H7 (cell line): ENCODE measurements around the gene A4GALT. TPM values are rescaled to one million over a fixed set of nuclear protein-coding genes. Genes with fewer than 3 reads are reported as not detected.
A peak's percentile ranks its signal among the peaks of the same experiment; 100 is the strongest.
"Not testable (repeated sequence)": the region's sequence is repeated elsewhere in the genome, so short reads cannot be mapped to it uniquely, and the experiment has no call there.

Source experiments
- DNase-seq: peaks from one replicate; pipeline ENCODE4 v3.0.0; 2012
- H3K27me3 ChIP-seq: 2 replicates; pipeline ENCODE4 v1.6.0; 2011; ENCODE audit warnings: mild to moderate bottlenecking, low read length; ENCODE audit not compliant: control insufficient read depth, insufficient read depth
- H3K36me3 ChIP-seq: replicated peaks from 2 replicates; pipeline ENCODE4 v1.5.1; 2011; ENCODE audit warnings: low read length; ENCODE audit not compliant: control insufficient read depth, insufficient read depth
- H3K4me3 ChIP-seq: 2 replicates; pipeline ENCODE4 v1.5.1; 2011; ENCODE audit warnings: low read depth, mild to moderate bottlenecking, control low read depth, low read length, moderate library complexity; ENCODE audit not compliant: insufficient read depth
- total RNA-seq: library from RNA; depleted of rRNA; stranded (reverse); fragments of >200 nt; shearing (Covaris generic); gene quantifications from 2 replicates; pipeline ENCODE4 v1.2.3, GENCODE V29; 2014

Gene A4GALT
- total RNA-seq, 1 experiment from 2014 or later = 7.6 TPM

DNA sequence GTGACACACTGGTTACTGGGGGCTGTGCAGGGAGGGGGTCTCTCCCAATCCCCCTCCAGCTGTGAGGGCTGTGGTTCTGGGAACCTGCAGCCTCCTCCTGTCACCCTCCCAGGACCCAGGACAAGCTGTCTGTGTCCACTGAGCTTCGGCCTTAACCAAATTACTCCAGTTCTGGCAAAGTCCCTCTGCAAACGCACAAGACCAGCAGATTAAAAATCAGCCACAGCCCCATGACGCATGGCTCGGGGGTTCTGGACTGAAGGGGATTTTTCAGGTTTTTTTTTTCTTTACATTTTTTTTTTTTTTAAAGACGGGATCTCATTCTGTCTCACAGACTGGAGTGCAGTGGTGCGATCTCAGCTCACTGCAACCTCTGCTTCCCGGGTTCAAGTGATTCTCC is 32.2 kb upstream of the A4GALT start:
- peak; percentile 17 for DNase-seq
- Histone ChIP-seq H3K36me3 (no peaks in the 10 kb centered on the region), H3K4me3 (no peak overlapping the region), H3K27me3 (no peaks in the 10 kb centered on the region)

DNA sequence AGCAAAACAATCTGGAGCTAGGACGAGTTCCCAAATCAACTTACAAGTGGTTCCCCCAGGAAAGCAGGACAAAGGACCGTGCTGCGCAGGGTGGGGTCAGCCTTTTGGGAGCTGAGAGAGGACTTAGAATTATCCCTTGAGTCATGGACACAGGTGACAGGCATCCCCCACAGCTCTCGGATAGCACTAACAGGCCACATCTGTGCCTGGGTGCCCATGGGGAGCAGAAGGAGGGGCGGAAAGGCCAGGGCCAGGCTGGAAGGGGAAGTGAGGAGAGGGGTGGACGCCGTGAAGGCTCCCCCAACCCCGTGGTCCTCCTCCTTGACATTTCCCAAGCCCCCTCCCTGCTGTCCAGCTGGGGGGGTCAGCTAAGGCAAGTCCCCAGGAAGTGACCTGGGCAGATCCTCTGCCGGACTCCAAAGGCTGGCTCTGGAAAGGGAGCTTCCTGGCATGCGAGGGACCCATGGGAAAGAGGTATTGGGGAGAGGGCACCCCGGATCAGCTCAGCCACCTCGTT is 31.6 kb upstream of the A4GALT start:
- Histone ChIP-seq H3K27me3 (no peaks in the 10 kb centered on the region), H3K36me3 (no peaks in the 10 kb centered on the region), H3K4me3 (no peak overlapping the region)
- DNase-seq = no peak

DNA sequence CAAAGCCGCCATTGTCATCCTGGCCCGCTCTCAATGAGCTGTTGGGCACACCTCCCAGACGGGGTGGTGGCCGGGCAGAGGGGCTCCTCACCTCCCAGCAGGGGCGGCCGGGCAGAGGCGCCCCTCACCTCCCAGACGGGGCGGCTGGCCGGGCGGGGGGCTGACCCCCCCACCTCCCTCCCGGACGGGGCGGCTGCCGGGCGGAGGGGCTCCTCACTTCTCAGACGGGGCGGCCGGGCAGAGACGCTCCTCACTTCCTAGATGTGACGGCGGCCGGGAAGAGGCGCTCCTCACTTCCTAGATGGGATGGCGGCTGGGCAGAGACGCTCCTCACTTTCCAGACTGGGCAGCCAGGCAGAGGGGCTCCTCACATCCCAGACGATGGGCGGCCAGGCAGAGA is 29.8 kb upstream of the A4GALT start:
- not testable (repeated sequence) for DNase-seq, H3K27me3 ChIP-seq, H3K36me3 ChIP-seq, H3K4me3 ChIP-seq

DNA sequence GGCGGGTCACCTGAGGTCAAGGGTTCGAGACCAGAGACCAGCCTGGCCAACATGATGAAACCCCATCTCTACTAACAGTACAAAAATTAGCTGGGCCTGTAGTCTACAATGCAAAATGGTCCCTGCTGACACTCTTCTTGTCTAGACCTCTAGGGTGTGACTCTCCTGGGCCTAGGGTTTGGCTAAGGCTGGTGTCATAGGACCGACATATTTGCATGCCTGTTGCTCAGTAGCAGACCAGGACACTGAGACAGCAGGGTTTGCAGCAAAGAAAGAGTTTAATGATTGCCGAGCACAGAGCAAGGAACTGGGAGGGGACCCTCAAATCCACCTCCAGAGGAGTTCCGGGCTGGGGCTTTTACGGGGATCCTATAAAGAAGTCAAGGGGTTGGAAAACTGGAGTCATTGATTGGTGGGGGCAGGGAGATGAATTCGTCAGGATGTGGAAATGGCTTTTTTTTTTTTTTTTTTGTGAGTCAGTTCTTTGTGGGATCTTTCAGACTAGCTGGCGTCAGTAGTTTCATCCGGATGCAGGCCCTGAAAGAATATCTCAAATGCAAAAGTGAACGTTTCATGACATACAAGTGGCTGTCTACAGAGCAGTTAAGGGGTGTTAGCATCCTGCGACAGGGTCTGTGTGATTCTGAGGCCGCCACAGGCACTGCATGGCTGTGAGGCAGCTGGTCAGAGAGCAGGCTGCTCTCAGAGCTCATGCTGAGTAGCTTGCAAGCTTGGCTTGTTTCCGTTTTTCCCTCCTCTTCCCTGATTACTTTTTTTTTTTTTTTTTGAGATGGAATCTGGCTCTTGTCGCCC is 27.2 kb upstream of the A4GALT start:
- peak; percentile 69 for DNase-seq
- Histone ChIP-seq H3K27me3 (no peaks in the 10 kb centered on the region), H3K36me3 (no peaks in the 10 kb centered on the region), H3K4me3 (no peak overlapping the region)

DNA sequence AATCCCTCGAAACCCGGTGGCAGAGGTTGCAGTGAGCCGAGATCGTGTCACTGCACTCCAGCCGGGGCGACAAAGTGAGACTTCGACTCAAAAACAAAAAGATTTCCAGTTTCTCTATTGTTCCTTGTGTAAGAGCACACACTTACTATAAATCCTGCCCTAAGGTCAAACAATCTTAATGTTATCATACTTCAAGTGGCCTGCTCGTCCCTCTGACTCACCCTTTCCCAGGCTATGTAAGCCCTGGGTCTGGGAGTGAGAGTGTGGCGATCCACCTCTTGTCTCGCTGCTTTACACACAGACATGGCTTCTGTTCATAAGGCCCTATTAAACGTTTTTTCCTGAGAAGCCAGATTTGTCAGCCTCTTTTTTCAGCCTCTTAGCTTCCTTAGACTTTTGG is 24.4 kb upstream of the A4GALT start:
- no peaks in the 10 kb centered on the region for H3K36me3 ChIP-seq
- DNase-seq = no peak
- H3K4me3 ChIP-seq = no peak overlapping the region
- no peaks in the 10 kb centered on the region for H3K27me3 ChIP-seq

DNA sequence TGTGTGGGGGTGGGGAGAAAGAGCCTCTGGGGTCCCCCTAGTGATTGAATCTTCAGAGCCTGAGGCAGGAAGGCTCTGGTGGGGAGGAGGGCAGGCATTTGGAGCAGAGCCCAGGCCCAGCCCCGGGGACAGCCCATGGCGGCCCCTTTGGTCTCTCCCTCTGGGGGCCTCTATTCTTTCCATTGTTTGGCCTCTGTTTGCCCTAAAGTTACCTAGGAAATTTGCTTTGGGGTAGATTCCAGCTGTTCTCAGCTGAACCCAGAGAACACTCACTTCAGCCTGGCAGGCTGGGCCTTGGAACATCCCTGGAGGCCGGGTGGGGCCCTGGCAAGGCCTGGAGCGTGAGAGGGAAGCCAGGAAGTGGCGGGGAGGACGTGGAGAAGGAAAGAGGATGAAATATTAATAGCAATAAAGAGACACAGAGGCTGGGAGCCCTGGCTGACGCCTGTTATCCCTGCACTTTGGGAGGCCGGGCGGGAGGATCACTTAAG is 22.9 kb upstream of the A4GALT start:
- H3K4me3 ChIP-seq = no peak overlapping the region
- DNase-seq = peak; percentile 81
- H3K27me3 ChIP-seq = no peaks in the 10 kb centered on the region
- no peaks in the 10 kb centered on the region for H3K36me3 ChIP-seq

DNA sequence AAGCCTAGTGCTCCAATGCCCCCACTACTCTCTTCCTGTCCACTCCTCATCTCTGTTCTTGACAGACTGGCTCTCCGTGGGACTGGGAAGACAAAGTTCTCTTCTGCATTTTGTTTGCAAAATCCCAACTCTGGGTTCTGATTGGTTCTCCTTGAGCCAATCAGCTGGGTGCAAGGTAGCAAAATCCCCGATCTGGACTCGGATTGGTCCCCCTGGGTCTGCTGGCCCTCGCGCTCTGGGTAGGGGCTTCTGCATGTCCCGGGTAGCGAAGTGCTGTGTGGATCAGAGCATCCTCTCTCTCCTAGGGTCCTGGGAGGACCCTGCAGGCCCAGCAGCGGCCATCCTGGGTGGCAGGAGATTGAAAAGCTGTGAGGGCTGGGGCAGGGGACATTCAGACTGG is 22.3 kb upstream of the A4GALT start:
- peak; percentile 97 for DNase-seq
- H3K36me3 ChIP-seq = no peaks in the 10 kb centered on the region
- H3K27me3 ChIP-seq = no peaks in the 10 kb centered on the region
- H3K4me3 ChIP-seq = no peak overlapping the region

DNA sequence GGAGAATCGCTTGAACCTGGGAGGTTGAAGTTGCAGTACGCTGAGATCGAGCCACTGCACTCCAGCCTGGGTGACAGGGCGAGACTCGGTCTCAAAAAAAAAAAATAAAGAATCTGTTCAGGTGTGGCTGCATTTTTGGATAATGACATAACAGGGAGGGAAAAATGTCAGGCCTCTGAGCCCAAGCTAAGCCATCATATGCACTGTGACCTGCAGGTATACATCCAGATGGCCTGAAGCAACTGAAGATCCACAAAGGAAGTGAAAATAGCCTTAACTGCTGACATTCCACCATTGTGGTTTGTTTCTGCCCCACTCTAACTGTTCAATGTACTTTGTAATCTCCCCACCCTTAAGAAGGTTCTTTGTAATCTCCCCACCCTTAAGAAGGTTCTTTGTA is 19.6 kb upstream of the A4GALT start:
- H3K4me3 ChIP-seq, H3K36me3 ChIP-seq, H3K27me3 ChIP-seq, DNase-seq: not testable (repeated sequence)

DNA sequence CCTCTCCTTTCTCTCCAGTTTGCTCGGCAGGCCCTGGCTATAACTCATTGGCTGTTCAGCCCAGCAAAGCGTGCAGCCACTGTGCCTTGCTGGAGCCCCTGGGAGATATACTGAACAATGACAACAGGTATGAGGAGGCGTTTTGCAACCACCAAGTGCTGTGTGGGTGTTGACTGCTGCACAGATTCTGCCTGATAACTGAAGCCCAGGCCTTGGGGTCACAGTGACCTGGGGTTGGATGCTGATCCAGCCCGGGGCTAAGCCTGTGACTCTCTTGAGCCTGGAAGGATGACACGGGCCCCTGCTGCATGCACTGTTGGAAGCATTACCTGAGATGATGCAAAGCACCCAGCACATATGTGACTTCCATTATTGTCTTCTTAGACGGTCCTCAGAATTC is 13.7 kb upstream of the A4GALT start:
- no peaks in the 10 kb centered on the region for H3K36me3 ChIP-seq
- H3K4me3 ChIP-seq = no peak overlapping the region
- no peaks in the 10 kb centered on the region for H3K27me3 ChIP-seq
- DNase-seq = no peak

DNA sequence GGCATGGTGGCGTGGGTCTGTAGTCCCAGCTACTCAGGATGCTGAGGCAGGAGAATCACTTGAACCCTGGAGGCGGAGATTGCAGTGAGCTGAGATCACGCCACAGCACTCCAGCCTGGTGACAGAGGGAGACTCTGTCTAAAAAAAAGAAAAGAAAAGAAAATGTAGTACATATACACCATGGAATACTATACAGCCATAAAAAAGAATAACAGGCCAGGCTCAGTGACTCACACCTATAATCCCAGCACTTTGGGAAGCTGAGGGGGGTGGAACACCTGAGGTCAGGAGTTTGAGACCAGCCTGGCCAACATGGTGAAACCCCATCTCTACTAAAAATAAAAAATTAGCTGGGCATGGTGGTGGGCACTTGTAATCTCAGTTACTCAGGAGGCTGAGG is 12.7 kb upstream of the A4GALT start:
- H3K4me3 ChIP-seq, DNase-seq: not testable (repeated sequence)

DNA sequence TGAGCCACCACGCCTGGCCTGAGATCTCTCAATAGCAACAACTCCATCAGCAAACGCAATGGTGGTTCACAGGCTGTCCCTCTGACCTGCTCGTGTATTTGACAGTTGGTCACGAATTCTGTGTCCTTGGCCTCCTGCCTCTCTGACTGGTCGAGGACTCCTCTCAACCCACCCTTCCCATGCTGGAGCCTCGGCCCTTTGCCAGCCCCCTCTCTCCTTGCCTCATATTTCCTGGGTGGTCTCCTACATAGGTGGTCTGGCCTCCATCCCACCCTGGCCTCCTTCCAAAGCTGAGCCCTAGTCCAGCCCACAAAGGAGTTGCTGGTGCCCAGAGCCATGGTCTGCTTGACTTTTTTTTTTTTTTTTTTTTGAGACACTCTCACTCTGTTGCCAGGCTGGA is 11.4 kb upstream of the A4GALT start:
- DNase-seq = no peak
- H3K36me3 ChIP-seq = no peaks in the 10 kb centered on the region
- no peaks in the 10 kb centered on the region for H3K27me3 ChIP-seq
- H3K4me3 ChIP-seq = no peak overlapping the region

More for the DNA sequence above, 12.7 kb upstream of the A4GALT start:
- not testable (repeated sequence) for H3K27me3 ChIP-seq, H3K36me3 ChIP-seq

DNA sequence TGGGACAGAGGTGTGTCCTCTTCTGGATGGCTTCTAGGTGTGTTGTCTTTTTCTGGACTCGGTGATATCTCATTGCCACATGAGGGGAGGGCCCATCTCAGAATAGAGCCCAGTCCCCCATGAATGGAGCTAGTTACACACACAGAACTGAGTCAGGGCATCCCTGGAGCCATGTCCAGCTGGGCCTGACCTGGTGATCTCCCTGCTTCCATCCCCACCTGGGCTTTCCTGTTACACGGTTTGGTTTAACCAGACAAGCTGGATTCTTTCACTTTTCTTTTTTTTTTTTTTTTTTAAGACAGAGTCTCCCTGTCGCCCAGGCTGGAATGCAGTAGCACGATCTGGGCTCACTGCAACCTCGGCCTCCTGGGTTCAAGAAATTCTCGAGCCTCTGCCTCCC is 6.1 kb upstream of the A4GALT start:
- no peak overlapping the region for H3K4me3 ChIP-seq
- DNase-seq = no peak
- H3K36me3 ChIP-seq = no peaks in the 10 kb centered on the region
- H3K27me3 ChIP-seq = peaks cover 2% of the 10 kb centered on the region

DNA sequence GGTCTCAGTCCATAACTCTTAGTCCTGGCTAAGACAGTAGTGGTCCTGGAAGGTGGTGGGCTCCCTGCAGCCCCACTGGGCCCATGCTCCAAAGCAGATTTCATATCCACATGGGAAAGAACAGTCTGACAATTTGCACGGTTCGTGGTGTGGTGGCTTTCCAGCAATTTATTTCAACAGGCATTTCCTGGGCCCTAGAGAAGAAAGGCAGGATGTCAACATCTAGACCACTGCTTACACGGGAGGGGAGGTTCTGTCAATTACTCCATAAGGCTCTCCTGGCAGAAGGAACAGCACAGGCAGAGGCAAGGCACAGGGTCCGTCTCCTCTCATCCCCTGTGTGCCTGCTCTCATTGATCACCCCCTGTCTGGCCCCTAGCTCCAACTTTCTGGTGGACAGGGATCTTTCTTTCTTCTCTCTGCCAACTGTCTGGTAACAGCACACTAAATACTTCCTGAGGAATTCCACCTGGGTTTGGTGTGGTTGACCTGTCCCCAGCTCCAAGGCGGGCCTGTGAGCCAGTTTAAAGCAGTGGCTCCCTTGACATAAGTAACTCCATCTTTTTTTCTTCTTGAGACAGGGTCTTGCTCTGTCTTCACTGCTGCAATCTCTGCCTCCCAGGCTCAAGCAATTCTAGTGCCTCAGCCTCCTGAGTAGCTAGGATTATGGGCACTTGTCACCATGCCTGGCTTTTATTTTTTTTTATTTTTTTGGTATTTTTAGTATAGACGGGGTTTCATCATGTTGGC is 5.1 kb upstream of the A4GALT start:
- Histone ChIP-seq H3K4me3 (no peak overlapping the region), H3K36me3 (no peaks in the 10 kb centered on the region), H3K27me3 (peaks cover 12% of the 10 kb centered on the region)
- DNase-seq = no peak

DNA sequence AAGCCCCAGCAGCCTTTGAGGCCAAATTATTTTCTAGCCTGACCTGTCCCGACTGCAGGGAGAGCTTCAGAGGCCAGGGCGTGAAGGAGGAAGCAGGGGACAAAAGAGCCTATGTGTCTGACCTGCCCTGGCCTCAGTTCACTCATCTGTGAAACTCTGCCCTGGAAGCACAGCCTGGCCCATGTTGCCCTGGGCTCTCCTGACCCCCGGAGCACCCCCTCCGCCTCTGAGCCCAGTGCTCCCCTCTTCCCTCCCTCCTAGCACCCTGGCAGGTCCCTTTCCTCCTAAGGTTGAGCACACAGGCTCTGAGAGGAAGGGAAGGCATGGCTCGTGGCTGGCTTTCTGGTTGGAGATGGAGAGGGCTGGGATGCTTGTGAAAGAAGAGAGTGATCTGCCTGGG is 3.4 kb upstream of the A4GALT start:
- no peak for DNase-seq
- Histone ChIP-seq H3K36me3 (no peaks in the 10 kb centered on the region), H3K27me3 (peaks cover 27% of the 10 kb centered on the region), H3K4me3 (no peak overlapping the region)

DNA sequence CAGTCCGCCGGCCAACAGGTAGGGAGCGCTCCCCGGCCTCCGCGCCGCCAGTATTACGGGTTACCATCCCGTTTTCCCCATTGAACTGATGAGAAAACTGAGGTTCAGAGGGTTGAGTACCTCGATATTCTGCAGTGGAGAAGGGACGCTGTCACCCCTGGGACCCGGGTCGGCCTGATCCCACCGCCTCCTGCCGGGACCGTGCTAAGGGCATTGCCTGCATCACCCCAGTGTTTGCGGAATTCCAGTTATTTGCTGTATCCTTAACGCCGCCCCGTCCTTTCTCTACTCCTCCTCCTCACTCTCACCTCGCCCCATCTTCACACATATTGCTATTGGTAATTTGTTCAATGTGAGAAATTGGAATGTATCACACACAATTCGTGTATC is 370 bp upstream of the A4GALT start:
- peak overlapping the region; percentile 68 for H3K4me3 ChIP-seq
- peaks cover 32% of the 10 kb centered on the region for H3K27me3 ChIP-seq
- peak; percentile 77 for DNase-seq
- H3K36me3 ChIP-seq = no peaks in the 10 kb centered on the region
